22Rv1 (cell line): ENCODE results near the gene SLC25A31.

Experiments used
- ZFX ChIP-seq: fragments of 450-650 bp; IDR thresholded peaks from 2 replicates; pipeline ENCODE4 v1.6.1; 2017; ENCODE audit warnings: antibody characterized with exemption, borderline replicate concordance
- TF ChIP-seq, protein P1 (sequence below): fragments of 450-650 bp; IDR thresholded peaks from 2 replicates; pipeline ENCODE4 v1.5.1; 2017; ENCODE audit warnings: mild to moderate bottlenecking

DNA sequence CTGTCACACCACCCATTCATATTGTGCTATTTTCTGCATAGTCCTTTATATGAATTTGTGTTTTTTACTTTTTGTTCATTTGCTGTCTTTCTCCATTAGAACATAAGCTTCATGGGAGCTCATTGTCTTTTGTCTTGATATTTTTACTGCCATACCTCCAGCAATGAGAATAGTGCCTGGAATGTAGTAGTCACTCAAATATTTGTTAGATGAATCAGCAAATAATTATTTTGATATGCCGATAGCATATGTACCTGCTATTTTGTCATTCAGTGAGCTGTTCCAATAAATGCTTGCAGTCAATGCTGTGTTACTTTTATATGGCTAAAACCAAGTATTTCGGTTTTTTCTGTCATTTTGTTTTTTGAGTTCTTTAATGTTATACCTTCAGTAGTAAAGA, 43.5 kb upstream of the SLC25A31 start:
- TF ChIP-seq, protein P1, sequence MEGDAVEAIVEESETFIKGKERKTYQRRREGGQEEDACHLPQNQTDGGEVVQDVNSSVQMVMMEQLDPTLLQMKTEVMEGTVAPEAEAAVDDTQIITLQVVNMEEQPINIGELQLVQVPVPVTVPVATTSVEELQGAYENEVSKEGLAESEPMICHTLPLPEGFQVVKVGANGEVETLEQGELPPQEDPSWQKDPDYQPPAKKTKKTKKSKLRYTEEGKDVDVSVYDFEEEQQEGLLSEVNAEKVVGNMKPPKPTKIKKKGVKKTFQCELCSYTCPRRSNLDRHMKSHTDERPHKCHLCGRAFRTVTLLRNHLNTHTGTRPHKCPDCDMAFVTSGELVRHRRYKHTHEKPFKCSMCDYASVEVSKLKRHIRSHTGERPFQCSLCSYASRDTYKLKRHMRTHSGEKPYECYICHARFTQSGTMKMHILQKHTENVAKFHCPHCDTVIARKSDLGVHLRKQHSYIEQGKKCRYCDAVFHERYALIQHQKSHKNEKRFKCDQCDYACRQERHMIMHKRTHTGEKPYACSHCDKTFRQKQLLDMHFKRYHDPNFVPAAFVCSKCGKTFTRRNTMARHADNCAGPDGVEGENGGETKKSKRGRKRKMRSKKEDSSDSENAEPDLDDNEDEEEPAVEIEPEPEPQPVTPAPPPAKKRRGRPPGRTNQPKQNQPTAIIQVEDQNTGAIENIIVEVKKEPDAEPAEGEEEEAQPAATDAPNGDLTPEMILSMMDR = no peak
- no peak for TF ChIP-seq ZFX
